GM12801 (cell line): ENCODE results near the gene PHPT1.

Source experiments
- CTCF ChIP-seq: IDR thresholded peaks from one replicate; pipeline ENCODE4 v1.5.1; 2011; ENCODE audit warnings: control low read depth; ENCODE audit not compliant: insufficient read length; ENCODE audit errors: extremely low read depth

The PHPT1 gene

GRCh38 chr9:136860933-136861873, 12.0 kb downstream of the PHPT1 start:
- no peak for TF ChIP-seq CTCF

- TF ChIP-seq CTCF: no peak
Measured at GRCh38 chr9:136861874-136862457, 12.8 kb downstream of the PHPT1 start.

GRCh38 chr9:136862849-136863622, 13.8 kb downstream of the PHPT1 start:
- no peak for TF ChIP-seq CTCF

- TF ChIP-seq CTCF: no peak
Measured at GRCh38 chr9:136863623-136864273, 14.5 kb downstream of the PHPT1 start.

- TF ChIP-seq CTCF: no peak
Measured at GRCh38 chr9:136865041-136865767, 16.0 kb downstream of the PHPT1 start.

GRCh38 chr9:136865768-136866103, 16.5 kb downstream of the PHPT1 start:
- no peak for TF ChIP-seq CTCF

- TF ChIP-seq CTCF: no peak
Measured at GRCh38 chr9:136867480-136867879, 18.3 kb downstream of the PHPT1 start.
